ENCODE data around the gene FEM1B.

The FEM1B gene

GRCh38 chr15:68283401-68283800 lies 5.9 kb downstream of the FEM1B start:
- DNase-seq (ENCODE audit: low read depth), result no peak
- no peak for TF ChIP-seq CTCF (IDR thresholded peaks at IDR 0.05; ENCODE audit: low read depth, low read length, missing control alignments)
- H3K4me3 ChIP-seq (ENCODE audit: low read depth, low read length), result no peak overlapping the region
- in situ Hi-C loops (cut with HindIII; ENCODE audit: low sequenced_read_pairs), result no loop called here

GRCh38 chr15:68284616-68285258 lies 7.2 kb downstream of the FEM1B start:
- in situ Hi-C loops (cut with HindIII; ENCODE audit: low sequenced_read_pairs), result no loop called here
- no peak for TF ChIP-seq CTCF (IDR thresholded peaks at IDR 0.05; ENCODE audit: low read depth, low read length, missing control alignments)
- DNase-seq (ENCODE audit: low read depth), result no peak
- no peak overlapping the region for H3K4me3 ChIP-seq (ENCODE audit: low read depth, low read length)

GRCh38 chr15:68285259-68285980 lies 7.9 kb downstream of the FEM1B start:
- in situ Hi-C loops (cut with HindIII; ENCODE audit: low sequenced_read_pairs), result no loop called here
- no peak overlapping the region for H3K4me3 ChIP-seq (ENCODE audit: low read depth, low read length)
- no peak for TF ChIP-seq CTCF (IDR thresholded peaks at IDR 0.05; ENCODE audit: low read depth, low read length, missing control alignments)
- no peak for DNase-seq (ENCODE audit: low read depth)

GRCh38 chr15:68286256-68286655 lies 8.7 kb downstream of the FEM1B start:
- TF ChIP-seq CTCF (IDR thresholded peaks at IDR 0.05; ENCODE audit: low read depth, low read length, missing control alignments), result no peak
- DNase-seq (ENCODE audit: low read depth), result no peak
- no peak overlapping the region for H3K4me3 ChIP-seq (ENCODE audit: low read depth, low read length)
- in situ Hi-C loops (cut with HindIII; ENCODE audit: low sequenced_read_pairs), result no loop called here

GRCh38 chr15:68289057-68289456 lies 11.5 kb downstream of the FEM1B start:
- DNase-seq (ENCODE audit: low read depth), result no peak
- in situ Hi-C loops (cut with HindIII; ENCODE audit: low sequenced_read_pairs), result no loop called here
- TF ChIP-seq CTCF (IDR thresholded peaks at IDR 0.05; ENCODE audit: low read depth, low read length, missing control alignments), result no peak
- H3K4me3 ChIP-seq (ENCODE audit: low read depth, low read length), result no peak overlapping the region

- no peak for TF ChIP-seq CTCF (IDR thresholded peaks at IDR 0.05; ENCODE audit: low read depth, low read length, missing control alignments)
- in situ Hi-C loops (cut with HindIII; ENCODE audit: low sequenced_read_pairs), result no loop called here
- no peak overlapping the region for H3K4me3 ChIP-seq (ENCODE audit: low read depth, low read length)
- no peak for DNase-seq (ENCODE audit: low read depth)
These were observed 12.2 kb downstream of the FEM1B start for GRCh38 chr15:68289621-68290352.

Measured in astrocyte of the cerebellum (primary cell).